Stimulated activated CD4-positive, alpha-beta T cell treated with anti-CD3 and anti-CD28 coated beads, Interleukin-15, amount 100 ng/mL, for 24 hours (primary cell): Measurements from ENCODE around the gene SUGCT.

Experiments
- DNase-seq: peaks from one replicate; pipeline ENCODE4 v3.0.0-alpha.2; 2020

SUGCT gene

GRCh38 chr7:40483630-40484029 lies 348.8 kb downstream of the SUGCT start:
- no peak for DNase-seq

GRCh38 chr7:40489844-40490602 lies 355.2 kb downstream of the SUGCT start:
- DNase-seq: no peak

- no peak for DNase-seq
These were observed 355.8 kb downstream of the SUGCT start for GRCh38 chr7:40490603-40490924.

- DNase-seq: no peak
These were observed 358.1 kb downstream of the SUGCT start for GRCh38 chr7:40492946-40493345.

- no peak for DNase-seq
These were observed 358.8 kb downstream of the SUGCT start for GRCh38 chr7:40493609-40494051.

GRCh38 chr7:40498924-40499510 lies 364.2 kb downstream of the SUGCT start:
- DNase-seq: no peak

GRCh38 chr7:40499718-40500117 lies 364.9 kb downstream of the SUGCT start:
- DNase-seq: no peak

GRCh38 chr7:40500219-40500618 lies 365.4 kb downstream of the SUGCT start:
- DNase-seq: no peak

GRCh38 chr7:40502359-40502758 lies 367.6 kb downstream of the SUGCT start:
- DNase-seq: no peak

- no peak for DNase-seq
These were observed 371.4 kb downstream of the SUGCT start for GRCh38 chr7:40506158-40506557.

- DNase-seq: no peak
These were observed 372.4 kb downstream of the SUGCT start for GRCh38 chr7:40507166-40507565.

- DNase-seq: no peak
These were observed 374.6 kb downstream of the SUGCT start for GRCh38 chr7:40509287-40509996.

- no peak for DNase-seq
These were observed 381.6 kb downstream of the SUGCT start for GRCh38 chr7:40516376-40516775.

GRCh38 chr7:40519009-40519408 lies 384.2 kb downstream of the SUGCT start:
- DNase-seq: no peak

GRCh38 chr7:40520986-40521738 lies 386.4 kb downstream of the SUGCT start:
- no peak for DNase-seq

GRCh38 chr7:40525764-40526163 lies 391.0 kb downstream of the SUGCT start:
- no peak for DNase-seq

GRCh38 chr7:40526951-40527715 lies 392.3 kb downstream of the SUGCT start:
- no peak for DNase-seq

- DNase-seq: no peak
These were observed 392.9 kb downstream of the SUGCT start for GRCh38 chr7:40527723-40528122.

GRCh38 chr7:40530292-40530691 lies 395.5 kb downstream of the SUGCT start:
- no peak for DNase-seq

GRCh38 chr7:40531956-40532355 lies 397.2 kb downstream of the SUGCT start:
- no peak for DNase-seq

GRCh38 chr7:40535678-40536077 lies 400.9 kb downstream of the SUGCT start:
- DNase-seq: no peak

- DNase-seq: no peak
These were observed 401.6 kb downstream of the SUGCT start for GRCh38 chr7:40536421-40536820.

- no peak for DNase-seq
These were observed 403.5 kb downstream of the SUGCT start for GRCh38 chr7:40538281-40538680.
